ENCODE data around the gene PALB2.

Gene PALB2

GRCh38 chr16:23640931-23641765 lies at the start of gene PALB2, which contains the start of gene DCTN5:
PALB2 (minus strand) TSS chr16:23641310; CDS start chr16:23641157, 153 bp downstream.
DCTN5 (plus strand) TSS chr16:23641466; CDS start chr16:23641543, 77 bp downstream.
- peak; percentile 96 for DNase-seq

DNA sequence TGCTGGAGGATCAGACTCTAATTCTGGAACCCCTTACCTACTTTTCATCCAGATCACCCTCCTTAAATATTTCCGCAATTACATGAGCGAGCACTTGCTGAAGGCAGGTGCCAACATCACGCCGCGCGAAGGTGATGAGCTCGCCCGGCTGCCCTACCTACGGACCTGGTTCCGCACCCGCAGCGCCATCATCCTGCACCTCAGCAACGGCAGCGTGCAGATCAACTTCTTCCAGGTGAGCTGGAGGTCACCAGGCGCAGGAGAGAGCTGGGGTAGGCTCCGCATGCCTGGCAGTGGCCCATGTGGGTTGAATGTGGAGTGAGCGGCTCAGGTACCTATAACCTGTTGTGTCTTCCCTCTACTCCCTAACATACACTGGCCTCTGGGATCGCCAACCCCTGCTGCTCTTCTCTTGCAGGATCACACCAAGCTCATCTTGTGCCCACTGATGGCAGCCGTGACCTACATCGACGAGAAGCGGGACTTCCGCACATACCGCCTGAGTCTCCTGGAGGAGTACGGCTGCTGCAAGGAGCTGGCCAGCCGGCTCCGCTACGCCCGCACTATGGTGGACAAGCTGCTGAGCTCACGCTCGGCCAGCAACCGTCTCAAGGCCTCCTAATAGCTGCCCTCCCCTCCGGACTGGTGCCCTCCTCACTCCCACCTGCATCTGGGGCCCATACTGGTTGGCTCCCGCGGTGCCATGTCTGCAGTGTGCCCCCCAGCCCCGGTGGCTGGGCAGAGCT lies 48.5 kb upstream of the PALB2 start:
- DNase-seq = no peak

DNA sequence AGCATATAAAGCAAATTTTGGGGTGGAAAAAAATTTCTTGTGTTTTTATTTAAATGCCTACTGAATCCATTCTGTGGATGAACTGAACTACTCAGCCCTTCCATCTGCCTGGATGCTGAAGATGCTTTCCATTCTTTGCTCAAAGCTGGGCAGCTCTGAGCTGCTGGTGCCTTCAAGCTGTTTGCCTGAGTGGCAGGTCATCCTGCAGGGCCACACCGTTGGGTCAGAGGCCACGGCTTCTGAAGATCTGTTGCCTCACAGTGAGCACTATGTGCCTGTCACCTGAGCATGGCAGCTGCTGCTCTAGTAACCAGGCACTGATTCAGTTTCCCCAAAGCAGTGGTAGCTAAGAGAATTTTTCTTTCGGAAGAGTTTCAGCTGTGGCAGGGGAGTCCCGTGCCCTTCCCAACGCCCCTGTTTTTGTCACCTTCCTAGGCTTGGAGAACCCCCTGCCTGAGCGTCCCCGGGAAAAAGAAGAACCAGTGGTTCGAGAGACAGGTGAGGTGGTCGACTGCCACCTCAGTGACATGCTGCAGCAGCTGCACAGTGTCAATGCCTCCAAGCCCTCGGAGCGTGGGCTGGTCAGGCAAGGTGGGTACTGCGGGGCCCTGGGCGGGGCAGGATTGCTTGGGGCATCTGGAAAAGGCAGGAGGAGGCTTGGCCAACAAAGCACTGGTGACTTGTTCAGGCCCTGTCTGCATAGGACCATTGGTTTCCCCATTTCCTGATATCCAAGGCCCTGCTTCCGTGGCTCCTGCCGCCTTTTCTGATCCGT lies 46.1 kb upstream of the PALB2 start:
- no peak for DNase-seq

- no peak for DNase-seq
These were observed 42.4 kb upstream of the PALB2 start for GRCh38 chr16:23683487-23683886.

- DNase-seq = no peak
These were observed 41.1 kb upstream of the PALB2 start for GRCh38 chr16:23682181-23682580.

- DNase-seq = no peak
These were observed 38.9 kb upstream of the PALB2 start for GRCh38 chr16:23679986-23680336.

- no peak for DNase-seq
These were observed 38.3 kb upstream of the PALB2 start for GRCh38 chr16:23679274-23679985.

GRCh38 chr16:23678430-23679273 lies 37.5 kb upstream of the PALB2 start, which contains the start of gene PLK1:
PLK1 (plus strand) TSS chr16:23678889; CDS start chr16:23678933, 44 bp downstream.
- peak; percentile 91 for DNase-seq

- no peak for DNase-seq
These were observed 35.9 kb upstream of the PALB2 start for GRCh38 chr16:23676924-23677480.

GRCh38 chr16:23673971-23674614 lies 33.0 kb upstream of the PALB2 start:
- no peak for DNase-seq

DNA sequence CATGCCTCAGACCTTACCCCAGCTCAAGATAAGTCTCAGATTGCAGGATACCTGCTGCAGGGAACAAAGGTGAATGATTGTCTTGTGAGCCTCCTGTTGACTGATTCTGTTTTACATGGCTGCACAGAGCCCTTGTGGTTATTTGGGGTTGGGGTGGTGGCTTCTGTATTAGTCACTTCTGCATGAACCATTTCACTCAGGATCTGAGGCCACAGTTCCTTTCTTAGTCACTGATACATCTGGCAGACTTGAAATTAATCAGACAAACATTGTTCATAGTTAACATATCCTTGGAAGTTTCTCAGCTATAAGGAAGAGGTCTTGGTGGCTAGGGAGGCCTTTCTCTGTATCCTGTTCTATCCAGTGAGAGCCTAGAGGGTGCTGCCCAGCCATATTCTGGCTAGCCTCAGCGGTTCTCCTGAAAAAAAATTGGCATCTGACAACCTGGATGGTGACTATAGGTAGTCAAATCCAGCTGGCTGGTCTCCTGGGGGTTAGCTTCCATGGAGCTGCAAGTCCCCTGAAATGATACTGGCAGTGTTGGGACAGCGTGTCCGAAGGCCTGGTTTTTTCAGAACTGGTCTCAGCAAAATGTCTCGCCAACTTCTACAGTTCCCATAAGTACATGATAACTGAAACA lies 29.1 kb upstream of the PALB2 start:
- DNase-seq = no peak

DNA sequence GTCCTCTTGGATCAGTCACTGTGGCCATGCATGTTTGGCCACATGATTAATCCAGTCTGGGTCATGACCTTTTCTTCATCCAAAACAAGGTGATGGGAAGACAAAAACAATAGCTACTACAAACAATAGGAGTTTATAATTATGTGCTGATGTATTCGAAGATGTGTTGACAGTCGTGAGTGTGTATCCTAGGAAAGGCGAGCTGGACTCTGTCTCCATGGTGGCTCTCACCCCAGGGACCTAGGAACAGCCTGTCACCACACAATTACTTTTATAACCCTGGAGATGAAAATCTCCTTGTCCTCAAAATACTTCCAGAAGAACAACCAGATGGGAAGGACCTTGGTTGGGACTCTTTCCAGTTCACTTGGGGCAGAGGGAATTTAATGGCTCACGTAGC lies 27.8 kb upstream of the PALB2 start:
- DNase-seq = no peak

GRCh38 chr16:23668225-23668624 lies 27.1 kb upstream of the PALB2 start:
- DNase-seq = no peak

GRCh38 chr16:23667355-23667659 lies 26.2 kb upstream of the PALB2 start:
- no peak for DNase-seq

GRCh38 chr16:23666571-23667354 lies 25.7 kb upstream of the PALB2 start:
- no peak for DNase-seq

DNA sequence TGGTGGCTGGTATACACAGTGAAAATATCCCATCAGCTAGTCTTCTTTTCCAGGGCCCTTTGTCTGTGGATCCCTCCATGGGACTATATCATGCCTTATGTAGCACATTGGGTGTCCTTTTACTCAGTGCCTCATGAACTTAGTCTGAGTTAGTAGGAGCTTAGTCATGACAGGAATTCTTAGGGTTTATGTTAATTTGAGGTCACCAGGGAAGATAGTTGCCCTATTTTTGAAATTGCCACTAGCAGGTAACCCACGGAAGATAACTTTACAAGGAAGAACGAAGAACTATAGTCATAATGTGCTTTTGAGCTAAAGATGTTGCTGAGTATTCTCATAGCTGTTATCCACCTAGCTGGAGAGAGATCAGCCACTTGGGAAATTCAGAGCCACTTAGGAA lies 22.8 kb upstream of the PALB2 start:
- no peak for DNase-seq

- DNase-seq = no peak
These were observed 10.9 kb upstream of the PALB2 start for GRCh38 chr16:23651943-23652468.

- no peak for DNase-seq
These were observed 9.7 kb upstream of the PALB2 start for GRCh38 chr16:23650674-23651416.

Measured in activated effector memory CD4-positive, alpha-beta T cell treated with anti-CD3 and anti-CD28 coated beads, Interleukin-2, amount 50 U/mL, for 16 hours (primary cell).